ENCODE data around the gene ASB8.
"Not testable (repeated sequence)": the region's sequence is repeated elsewhere in the genome, so short reads cannot be mapped to it uniquely, and the experiment has no call there.

Gene ASB8

GRCh38 chr12:48142818-48143674 lies 14.3 kb downstream of the ASB8 start:
- no peak for DNase-seq (ENCODE audit: low read depth in 2 of 3, low spot score in 2 of 3)

DNA sequence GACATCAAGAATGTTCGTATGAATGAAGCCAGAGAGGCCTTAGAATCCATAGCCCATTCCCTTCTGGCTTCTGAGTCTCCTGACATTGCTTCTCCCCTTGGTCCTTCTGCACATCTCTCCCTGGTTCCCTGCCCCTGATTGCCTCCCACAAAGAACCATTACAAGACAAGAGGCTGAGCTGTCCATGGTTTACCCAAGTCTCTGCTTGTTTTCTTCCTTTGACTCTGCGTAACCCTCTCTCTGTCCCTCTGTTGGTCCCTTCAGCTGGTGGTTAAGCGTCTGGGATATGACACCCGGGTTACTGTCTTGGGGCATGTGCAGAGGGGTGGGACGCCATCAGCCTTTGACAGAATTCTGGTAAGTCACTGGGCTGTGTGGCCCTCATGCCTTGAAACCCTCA lies 22.3 kb downstream of the ASB8 start:
- DNase-seq (ENCODE audit: low read depth in 2 of 3, low spot score in 2 of 3): no peak

GRCh38 chr12:48132826-48133225 lies 24.5 kb downstream of the ASB8 start:
- no peak for DNase-seq (ENCODE audit: low read depth in 2 of 3, low spot score in 2 of 3)

- no peak for DNase-seq (ENCODE audit: low read depth in 2 of 3, low spot score in 2 of 3)
Observed at GRCh38 chr12:48131517-48131916, 25.8 kb downstream of the ASB8 start.

DNA sequence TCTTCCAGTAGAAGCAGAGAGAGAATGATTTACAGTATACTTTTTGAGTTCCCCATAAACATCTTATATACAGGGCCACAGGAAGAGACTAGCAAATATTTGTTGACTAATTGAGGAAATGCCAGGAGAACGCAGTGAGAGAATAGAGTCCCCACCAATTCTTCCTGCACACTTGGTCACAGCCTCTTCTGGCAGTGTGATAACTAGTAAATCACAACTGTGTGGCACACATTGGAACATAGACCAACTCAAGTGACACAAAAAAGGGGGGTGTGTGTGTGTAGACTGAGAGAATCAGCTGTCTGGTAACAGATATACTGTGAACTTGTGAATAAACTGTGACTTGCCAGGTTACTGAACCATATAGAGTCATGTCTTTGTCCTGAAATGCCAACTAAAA lies 27.9 kb downstream of the ASB8 start:
- no peak for DNase-seq (ENCODE audit: low read depth in 2 of 3, low spot score in 2 of 3)

DNA sequence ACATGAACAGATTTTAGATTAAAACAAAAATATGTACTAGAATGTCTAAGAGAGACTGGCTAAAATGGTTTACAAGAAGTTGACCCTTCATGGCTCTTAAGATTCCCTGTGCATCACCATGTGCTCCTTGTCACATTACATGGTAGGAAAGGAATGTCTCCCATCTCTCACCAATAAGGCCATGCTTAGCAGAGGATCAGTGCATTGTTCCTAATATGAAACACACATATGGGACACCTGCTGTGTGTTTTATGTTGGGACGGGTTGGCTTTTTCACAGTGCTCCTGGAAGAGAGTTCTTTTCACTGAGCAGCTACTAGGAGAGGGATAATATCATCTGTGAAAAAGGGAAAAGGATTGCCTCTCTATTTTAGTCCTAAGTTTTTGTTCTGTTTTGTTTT lies 28.5 kb downstream of the ASB8 start:
- DNase-seq (ENCODE audit: low read depth in 2 of 3, low spot score in 2 of 3): no peak

GRCh38 chr12:48126953-48127630 lies 30.2 kb downstream of the ASB8 start:
- DNase-seq (ENCODE audit: low read depth in 2 of 3, low spot score in 2 of 3): no peak

DNA sequence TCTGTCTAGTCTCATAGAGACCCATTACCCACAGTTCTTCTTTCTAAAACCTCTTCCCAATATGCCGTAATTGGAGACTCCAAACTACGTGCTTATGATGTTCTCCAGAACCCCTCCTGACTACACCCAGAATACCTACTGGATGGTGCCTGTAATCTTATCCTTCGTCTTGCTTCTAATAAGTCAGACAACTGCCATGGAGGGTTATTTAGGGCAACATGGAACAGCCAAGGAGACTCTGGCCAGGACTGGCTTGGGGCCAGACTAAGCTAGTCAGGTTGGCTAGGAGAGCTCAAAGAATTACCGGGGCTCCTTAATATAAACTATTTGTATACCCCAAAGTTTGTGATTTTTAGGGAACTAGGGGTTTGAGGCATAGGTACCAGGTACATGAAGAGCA lies 31.3 kb downstream of the ASB8 start:
- DNase-seq (ENCODE audit: low read depth in 2 of 3, low spot score in 2 of 3): no peak

DNA sequence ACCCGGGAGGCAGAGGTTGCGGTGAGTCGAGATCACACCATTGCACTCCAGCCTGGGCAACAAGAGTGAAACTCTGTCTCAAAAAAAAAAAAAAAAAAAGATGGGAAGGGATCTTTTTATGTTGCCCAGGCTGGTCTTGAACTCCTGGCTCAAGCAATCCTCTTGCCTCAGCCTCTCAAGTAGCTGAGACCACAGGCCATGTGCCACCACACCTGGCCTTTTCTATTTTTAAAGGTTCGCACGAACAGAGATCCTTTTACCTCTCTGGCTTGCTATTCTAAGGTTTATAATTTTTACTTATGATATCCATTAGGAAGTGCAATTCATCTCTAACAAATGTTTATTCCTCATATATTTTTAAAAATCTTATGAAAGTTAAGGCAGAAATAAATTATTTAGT lies 31.8 kb downstream of the ASB8 start:
- not testable (repeated sequence) for DNase-seq (ENCODE audit: low read depth in 2 of 3, low spot score in 2 of 3)

DNA sequence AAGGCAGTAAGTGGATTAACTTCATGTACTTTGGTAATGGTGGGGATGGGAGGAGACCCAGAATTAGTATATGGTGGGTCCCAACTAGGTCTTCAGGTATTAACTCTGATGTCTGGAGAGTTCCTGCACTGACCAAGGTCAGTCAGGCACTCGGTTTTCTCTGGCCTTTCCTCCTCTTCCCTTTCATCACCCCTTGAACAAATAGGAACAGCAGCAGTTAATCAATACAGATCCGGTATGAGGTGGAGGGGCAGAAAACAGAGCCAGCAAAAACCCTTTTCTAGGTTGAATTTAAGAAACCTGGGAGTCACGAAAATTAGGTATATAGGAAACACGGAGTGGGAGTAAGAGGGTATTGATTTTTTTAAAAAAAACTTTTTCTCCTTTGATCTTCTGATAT lies 34.1 kb downstream of the ASB8 start:
- no peak for DNase-seq (ENCODE audit: low read depth in 2 of 3, low spot score in 2 of 3)

DNA sequence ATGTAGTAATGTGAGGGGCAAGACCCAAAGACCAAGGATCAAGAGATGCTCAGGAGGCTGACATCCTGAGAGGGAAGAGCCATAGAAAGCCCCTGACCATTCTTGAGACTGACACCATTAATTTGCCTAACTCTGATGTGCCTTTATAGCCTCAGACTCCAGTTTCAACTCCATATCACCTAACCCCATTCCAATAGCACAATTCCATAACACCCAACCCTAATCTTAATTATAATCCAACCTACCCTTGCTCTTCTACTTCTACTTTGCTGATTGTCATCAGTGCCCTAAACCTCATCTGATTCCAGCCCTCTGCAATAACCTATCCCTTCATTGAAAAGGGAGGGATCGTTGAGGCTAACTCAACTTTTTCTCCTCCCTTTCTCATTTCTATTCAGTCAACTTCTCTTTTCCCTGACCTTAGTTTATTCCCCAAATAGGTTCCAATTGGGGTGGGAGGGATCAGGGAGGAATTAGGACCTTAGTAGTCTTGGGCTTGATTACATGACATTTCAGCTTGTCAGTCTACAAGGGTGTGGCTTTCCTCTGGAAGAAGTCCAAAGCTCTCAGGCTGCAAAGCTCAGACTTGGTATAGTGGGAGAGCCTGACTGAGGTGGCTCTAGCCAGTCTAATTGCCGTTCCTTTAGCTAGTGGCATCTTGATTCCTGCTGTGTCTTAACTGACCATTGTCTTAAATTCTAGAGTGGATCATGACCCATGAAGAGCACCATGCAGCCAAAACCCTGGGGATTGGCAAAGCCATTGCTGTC lies 35.1 kb downstream of the ASB8 start:
- no peak for DNase-seq (ENCODE audit: low read depth in 2 of 3, low spot score in 2 of 3)

DNA sequence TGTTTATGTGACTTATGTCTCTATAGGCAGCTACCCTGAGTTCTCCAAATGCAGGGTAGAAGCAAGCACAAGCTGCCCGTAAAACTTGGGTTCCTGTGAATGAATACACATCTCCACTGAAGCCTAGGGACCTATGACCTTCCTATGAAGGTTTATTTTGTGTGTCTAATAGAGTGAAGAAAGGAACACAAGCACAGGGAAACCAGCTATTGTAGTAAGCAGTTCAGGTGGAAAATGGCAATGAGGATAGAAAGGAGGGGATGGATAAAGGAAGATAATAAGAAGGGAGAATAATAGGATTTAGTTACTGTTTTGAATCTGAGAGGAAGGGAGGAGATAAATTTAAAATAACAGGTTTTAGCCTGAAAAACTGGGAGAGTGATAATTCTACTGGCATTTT lies 35.8 kb downstream of the ASB8 start:
- no peak for DNase-seq (ENCODE audit: low read depth in 2 of 3, low spot score in 2 of 3)

DNA sequence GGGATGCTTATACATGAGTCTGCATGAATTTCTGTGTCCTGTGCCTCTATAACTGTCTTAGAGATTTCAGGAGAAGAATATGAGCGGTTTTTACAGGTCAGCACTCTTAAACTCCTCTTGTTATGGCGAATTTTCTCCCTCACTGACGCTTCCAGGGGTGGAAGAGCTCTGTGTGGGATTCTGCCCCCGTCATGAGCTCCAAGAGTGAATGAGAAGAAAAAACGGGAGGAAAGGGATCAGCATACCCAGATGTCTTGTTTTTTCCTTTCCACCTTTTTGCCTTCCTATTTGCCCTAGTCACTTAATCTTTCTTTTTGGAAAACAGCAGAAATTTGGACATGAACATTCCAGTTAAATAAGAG lies 37.5 kb downstream of the ASB8 start:
- no peak for DNase-seq (ENCODE audit: low read depth in 2 of 3, low spot score in 2 of 3)

DNA sequence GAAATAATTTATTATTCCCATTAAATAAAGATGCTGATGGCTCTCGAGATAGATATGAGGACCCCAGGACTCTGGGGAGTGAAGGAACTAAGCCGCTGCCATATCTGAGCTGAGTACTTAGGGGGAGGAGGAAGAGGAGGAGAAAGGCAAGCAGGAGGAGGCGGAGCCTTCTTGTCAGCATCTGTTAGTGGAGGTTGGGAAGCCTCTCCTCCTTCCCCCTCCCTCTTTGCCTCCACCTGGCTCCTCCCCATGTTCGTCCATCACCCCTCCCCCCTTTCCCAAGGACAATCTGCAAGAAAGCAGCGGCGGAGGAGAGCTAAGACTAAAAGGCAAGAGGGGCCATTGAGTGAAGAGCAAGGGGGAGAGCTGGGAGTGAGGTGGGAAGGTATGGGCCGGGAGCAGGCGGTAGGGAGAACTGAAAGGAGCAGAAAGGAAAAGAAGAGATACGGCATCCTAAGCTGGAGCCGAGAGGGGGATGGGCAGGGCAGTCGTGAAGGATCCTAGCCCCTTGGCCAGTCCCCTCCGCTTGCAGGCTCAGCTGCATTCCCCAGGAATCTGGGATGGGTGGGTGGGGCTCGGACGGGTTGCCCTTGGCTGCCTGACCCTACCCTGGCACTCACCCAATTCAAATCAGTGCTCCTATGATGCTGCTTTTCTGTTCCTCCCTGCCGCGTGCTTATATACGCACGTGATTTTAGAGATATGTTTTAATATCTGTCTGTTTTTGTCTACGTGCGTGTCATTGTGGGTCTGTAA lies 38.1 kb downstream of the ASB8 start, which contains the start of gene PFKM:
Gene PFKM, plus strand, starts transcription at position 287 of the 756 bp plus-strand sequence. CDS start 3,411 bp downstream, outside the sequence.
- DNase-seq (ENCODE audit: low read depth in 2 of 3, low spot score in 2 of 3): peak; percentile 10 to 34 (median 31)

GRCh38 chr12:48118284-48118871 lies 38.9 kb downstream of the ASB8 start:
- DNase-seq (ENCODE audit: low read depth in 2 of 3, low spot score in 2 of 3): no peak

GRCh38 chr12:48115957-48116356 lies 41.4 kb downstream of the ASB8 start:
- DNase-seq (ENCODE audit: low read depth in 2 of 3, low spot score in 2 of 3): no peak

DNA sequence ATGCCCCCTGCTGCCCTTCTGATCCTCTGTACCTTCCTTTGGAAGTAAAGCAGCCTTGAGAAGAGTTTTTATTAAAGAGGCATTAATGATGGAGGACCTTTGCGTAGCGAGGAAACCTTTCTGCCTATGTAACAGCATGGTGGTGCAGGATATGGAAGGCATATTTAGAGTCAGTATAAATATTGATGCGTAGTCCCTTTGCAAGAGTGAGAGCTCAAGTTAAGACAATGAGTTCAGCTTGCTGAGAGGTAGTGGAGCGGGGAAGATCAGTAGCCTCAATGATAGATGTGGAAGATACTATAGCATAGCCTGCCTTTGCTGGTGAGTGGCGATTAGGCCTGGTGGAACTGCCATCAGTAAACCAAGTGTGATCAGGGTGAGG lies 46.0 kb downstream of the ASB8 start:
- not testable (repeated sequence) for DNase-seq (ENCODE audit: low read depth in 2 of 3, low spot score in 2 of 3)

GRCh38 chr12:48110691-48111311 lies 46.5 kb downstream of the ASB8 start:
- no peak for DNase-seq (ENCODE audit: low read depth in 2 of 3, low spot score in 2 of 3)

GRCh38 chr12:48109424-48109823 lies 47.9 kb downstream of the ASB8 start:
- DNase-seq (ENCODE audit: low read depth in 2 of 3, low spot score in 2 of 3): no peak
